KMS-11 (cell line): Measurements from ENCODE around the gene SPATA2.

Experiments
- H2AFZ ChIP-seq: fragments of 200-600 bp; sonication (generic); 2 replicates; pipeline ENCODE4 v1.6.1; 2016; ENCODE audit warnings: antibody characterized with exemption, mixed run types, low read depth
- H3K27ac ChIP-seq: fragments of 200-600 bp; sonication (generic); 2 replicates; pipeline ENCODE4 v1.6.1; 2016; ENCODE audit warnings: mild to moderate bottlenecking, mixed run types
- H3K27me3 ChIP-seq: fragments of 200-600 bp; sonication (generic); 2 replicates; pipeline ENCODE4 v1.6.1; 2017; ENCODE audit warnings: mild to moderate bottlenecking, low read depth, mixed run types, moderate library complexity; ENCODE audit not compliant: insufficient read depth
- H3K36me3 ChIP-seq: fragments of 200-600 bp; sonication (generic); 2 replicates; pipeline ENCODE4 v1.6.1; 2017; ENCODE audit warnings: mild to moderate bottlenecking, mixed run types; ENCODE audit not compliant: insufficient read depth
- H3K4me1 ChIP-seq: fragments of 200-600 bp; sonication (generic); 2 replicates; pipeline ENCODE4 v1.6.1; 2016; ENCODE audit warnings: mild to moderate bottlenecking, low read depth, mixed run types; ENCODE audit not compliant: poor library complexity, severe bottlenecking
- H3K4me2 ChIP-seq: fragments of 200-600 bp; sonication (generic); 2 replicates; pipeline ENCODE4 v1.7.0; 2016; ENCODE audit warnings: mild to moderate bottlenecking, mixed run types
- H3K4me3 ChIP-seq: fragments of 200-600 bp; sonication (generic); IDR thresholded peaks from 2 replicates; pipeline ENCODE4 v1.6.1; 2017; ENCODE audit warnings: low read depth, low read length, mixed read lengths; ENCODE audit not compliant: insufficient read depth
- H3K79me2 ChIP-seq: fragments of 200-600 bp; sonication (generic); 2 replicates; pipeline ENCODE4 v1.6.1; 2016; ENCODE audit warnings: low read depth, mixed run types; ENCODE audit not compliant: insufficient read depth
- H3K9ac ChIP-seq: fragments of 200-600 bp; sonication (generic); 2 replicates; pipeline ENCODE4 v1.6.1; 2016; ENCODE audit warnings: mild to moderate bottlenecking, mixed run types
- H4K20me1 ChIP-seq: fragments of 200-600 bp; sonication (generic); 2 replicates; pipeline ENCODE4 v1.6.1; 2016; ENCODE audit warnings: mild to moderate bottlenecking, mixed run types; ENCODE audit not compliant: insufficient read depth
- CTCF ChIP-seq: fragments of 200-600 bp; sonication (generic); conservative IDR thresholded peaks from 2 replicates; pipeline ENCODE4 v1.6.1; 2017; ENCODE audit warnings: low read depth, mild to moderate bottlenecking, antibody characterized with exemption, low read length, moderate library complexity, mixed read lengths

SPATA2 gene

GRCh38 chr20:49936153-49937026 is 21.1 kb upstream of the SPATA2 start, which contains the start of gene RNF114:
RNF114 (plus strand) TSS chr20:49936397; CDS start chr20:49936413, 16 bp downstream.
- Histone ChIP-seq H3K36me3 (no peaks in the 10 kb centered on the region), H3K4me1 (peaks cover 52% of the 10 kb centered on the region), H2AFZ (peak within 1 kb of the TSS; percentile 95), H3K27ac (peak within 1 kb of the TSS; percentile 79), H4K20me1 (no peaks in the 10 kb centered on the region; the same call in 1 of the 2 replicates), H3K27me3 (no peaks in the 10 kb centered on the region), H3K4me3 (peak within 1 kb of the TSS; percentile 43), H3K79me2 (peaks cover 52% of the 10 kb centered on the region), H3K4me2 (peak within 1 kb of the TSS; percentile 97), H3K9ac (peak within 1 kb of the TSS; percentile 85)
- no peak for TF ChIP-seq CTCF

DNA sequence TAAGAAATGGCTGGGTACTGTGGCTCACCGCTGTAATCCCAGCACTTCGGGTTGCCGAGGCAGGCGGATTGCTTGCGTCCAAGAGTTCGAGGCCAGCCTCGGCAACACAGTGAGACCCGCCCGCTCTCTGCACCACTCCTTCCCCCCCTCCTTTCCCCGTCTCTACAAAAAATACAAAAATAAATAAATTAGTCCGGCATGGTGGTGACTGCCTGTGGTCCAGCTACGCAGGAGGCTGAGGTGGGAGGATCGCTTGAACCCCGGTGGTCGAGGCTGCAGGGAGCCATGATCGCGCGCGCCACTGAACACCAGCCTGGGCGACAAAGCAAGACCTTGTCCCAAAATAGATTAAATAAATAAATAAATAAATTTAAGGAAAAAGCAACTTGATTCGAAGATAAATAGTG is 20.4 kb upstream of the SPATA2 start:
- no peak for TF ChIP-seq CTCF
- Histone ChIP-seq H2AFZ (peak overlapping the region; percentile 95), H3K9ac (peak overlapping the region; percentile 85), H3K4me1 (peaks cover 52% of the 10 kb centered on the region), H4K20me1 (no peaks in the 10 kb centered on the region; the same call in 1 of the 2 replicates), H3K79me2 (peaks cover 46% of the 10 kb centered on the region), H3K4me3 (peak overlapping the region; percentile 7), H3K27me3 (no peaks in the 10 kb centered on the region), H3K27ac (peak overlapping the region; percentile 79), H3K4me2 (peak overlapping the region; percentile 97), H3K36me3 (no peaks in the 10 kb centered on the region)

DNA sequence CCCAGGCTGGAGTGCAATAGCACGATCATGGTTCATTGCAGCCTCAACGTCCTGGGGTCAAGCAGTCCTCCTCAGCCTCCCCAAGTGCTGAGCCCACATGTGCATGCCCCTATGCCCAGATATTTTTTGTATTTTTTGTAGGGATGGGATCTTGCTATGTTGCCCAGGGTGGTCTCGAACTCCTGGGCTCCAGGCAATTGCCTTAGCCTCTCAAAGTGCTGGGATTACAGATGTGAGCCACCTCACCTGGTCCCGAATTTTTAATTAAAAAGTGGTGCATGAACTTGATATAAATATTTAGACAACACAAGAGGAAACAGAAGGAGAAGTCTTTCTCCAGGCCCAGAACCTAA is 13.8 kb upstream of the SPATA2 start:
- H4K20me1 ChIP-seq, result no peaks in the 10 kb centered on the region
- TF ChIP-seq CTCF, result no peak
- H3K27me3 ChIP-seq, result no peaks in the 10 kb centered on the region
- H3K4me1 ChIP-seq, result peaks cover 23% of the 10 kb centered on the region
- no peak overlapping the region for H3K4me3 ChIP-seq
- H2AFZ ChIP-seq, result no peak overlapping the region
- H3K36me3 ChIP-seq, result no peaks in the 10 kb centered on the region
- H3K27ac ChIP-seq, result no peak overlapping the region
- H3K9ac ChIP-seq, result no peak overlapping the region
- H3K79me2 ChIP-seq, result no peaks in the 10 kb centered on the region
- no peak overlapping the region for H3K4me2 ChIP-seq

GRCh38 chr20:49928411-49929141 is 13.2 kb upstream of the SPATA2 start:
- Histone ChIP-seq H3K4me2 (no peak overlapping the region; the same call in 1 of the 2 replicates), H3K27ac (no peak overlapping the region), H2AFZ (no peak overlapping the region)

More at GRCh38 chr20:49928411-49929141, 13.2 kb upstream of the SPATA2 start:
- Histone ChIP-seq H3K4me3 (no peak overlapping the region), H4K20me1 (no peaks in the 10 kb centered on the region), H3K27me3 (no peaks in the 10 kb centered on the region), H3K9ac (no peak overlapping the region), H3K36me3 (no peaks in the 10 kb centered on the region), H3K79me2 (no peaks in the 10 kb centered on the region), H3K4me1 (peaks cover 19% of the 10 kb centered on the region)
- TF ChIP-seq CTCF, result peak; percentile 96
